Colonic mucosa (tissue), 4 donors: Measurements from ENCODE around the gene L3MBTL4. TPM values are rescaled to one million over a fixed set of nuclear protein-coding genes. Genes with fewer than 3 reads are reported as not detected.

ENCODE experiments used
- DNase-seq: peaks from one replicate; pipeline ENCODE4 v3.0.0-alpha.2; 2020
- H3K27ac ChIP-seq: fragments of 200-600 bp; one replicate; pipeline ENCODE4 v1.8.0; 2021
- H3K27me3 ChIP-seq: fragments of 200-600 bp; one replicate; pipeline ENCODE4 v1.8.0; 2021
- H3K36me3 ChIP-seq: fragments of 200-600 bp; one replicate; pipeline ENCODE4 v1.8.0; 2021
- H3K4me1 ChIP-seq: fragments of 200-600 bp; one replicate; pipeline ENCODE4 v1.8.0; 2021; ENCODE audit warnings: mild to moderate bottlenecking
- H3K4me3 ChIP-seq: fragments of 200-600 bp; one replicate; pipeline ENCODE4 v1.8.0; 2021
- H3K9ac ChIP-seq, 2 donors: one replicate each; pipeline ENCODE4 v1.7.0; 2013; ENCODE audit warnings: control low read depth in 2 of 2, low read depth in 2 of 2, low read length in 2 of 2
- H3K9me3 ChIP-seq: fragments of 200-600 bp; one replicate; pipeline ENCODE4 v1.8.0; 2021
- intact Hi-C: fragments of 100-400 bp; cut with DNase I; formaldehyde crosslinking; loops from one replicate; pipeline ENCODE4 v1.14.1; 2022
- total RNA-seq, 2 donors: library from RNA; stranded (reverse); fragmentation: NEBNext Ultra II Directional in 1 of 2; extraction: Animal tissue kit (Norgen Biotek cat#: 25700) in 1 of 2; gene quantifications; one replicate each; pipeline ENCODE4 v1.2.1, GENCODE V29; 2021
- TF ChIP-seq, protein P1 (sequence below): fragments of 200-600 bp; IDR thresholded peaks from one replicate; pipeline ENCODE4 v1.8.0; 2022; ENCODE audit warnings: antibody characterized with exemption, mild to moderate bottlenecking
- donor health status: healthy.
- donor health status: DM: no; HTN: no; CAD: no.
- donor health status: DM: no; HTN: no; CAD: no.

The L3MBTL4 gene
- total RNA-seq, 2 donors from 2014 or later: 3.5 to 3.8 TPM

DNA sequence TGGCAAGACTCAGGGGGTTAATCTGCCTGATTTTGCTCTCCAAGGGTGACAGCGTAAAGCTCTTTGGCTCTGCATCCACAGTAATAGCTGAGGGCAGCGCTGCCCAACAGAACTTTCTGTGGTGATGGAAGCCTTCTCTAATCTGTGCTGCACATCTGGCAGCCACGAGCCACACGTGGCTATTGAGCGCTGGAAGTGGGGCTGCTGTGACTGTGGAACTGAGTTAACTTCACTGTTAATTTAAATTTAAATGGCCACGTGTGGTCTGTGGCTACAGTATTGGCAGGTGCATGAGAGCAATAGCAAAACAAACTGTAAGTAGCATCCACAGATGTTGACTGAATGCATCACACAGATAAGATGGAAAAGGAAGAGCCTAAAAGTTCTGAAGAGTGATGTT, 472.1 kb downstream of the L3MBTL4 start:
- Histone ChIP-seq H3K4me1 (no peaks in the 10 kb centered on the region), H3K4me3 (no peak overlapping the region), H3K27ac (no peak overlapping the region), H3K27me3 (no peaks in the 10 kb centered on the region), H3K9ac (no peak overlapping the region), H3K9me3 (no peaks in the 10 kb centered on the region), H3K36me3 (no peaks in the 10 kb centered on the region)
- intact Hi-C loops: no loop called here
- TF ChIP-seq, protein P1, sequence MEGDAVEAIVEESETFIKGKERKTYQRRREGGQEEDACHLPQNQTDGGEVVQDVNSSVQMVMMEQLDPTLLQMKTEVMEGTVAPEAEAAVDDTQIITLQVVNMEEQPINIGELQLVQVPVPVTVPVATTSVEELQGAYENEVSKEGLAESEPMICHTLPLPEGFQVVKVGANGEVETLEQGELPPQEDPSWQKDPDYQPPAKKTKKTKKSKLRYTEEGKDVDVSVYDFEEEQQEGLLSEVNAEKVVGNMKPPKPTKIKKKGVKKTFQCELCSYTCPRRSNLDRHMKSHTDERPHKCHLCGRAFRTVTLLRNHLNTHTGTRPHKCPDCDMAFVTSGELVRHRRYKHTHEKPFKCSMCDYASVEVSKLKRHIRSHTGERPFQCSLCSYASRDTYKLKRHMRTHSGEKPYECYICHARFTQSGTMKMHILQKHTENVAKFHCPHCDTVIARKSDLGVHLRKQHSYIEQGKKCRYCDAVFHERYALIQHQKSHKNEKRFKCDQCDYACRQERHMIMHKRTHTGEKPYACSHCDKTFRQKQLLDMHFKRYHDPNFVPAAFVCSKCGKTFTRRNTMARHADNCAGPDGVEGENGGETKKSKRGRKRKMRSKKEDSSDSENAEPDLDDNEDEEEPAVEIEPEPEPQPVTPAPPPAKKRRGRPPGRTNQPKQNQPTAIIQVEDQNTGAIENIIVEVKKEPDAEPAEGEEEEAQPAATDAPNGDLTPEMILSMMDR: no peak
- no peak for DNase-seq

DNA sequence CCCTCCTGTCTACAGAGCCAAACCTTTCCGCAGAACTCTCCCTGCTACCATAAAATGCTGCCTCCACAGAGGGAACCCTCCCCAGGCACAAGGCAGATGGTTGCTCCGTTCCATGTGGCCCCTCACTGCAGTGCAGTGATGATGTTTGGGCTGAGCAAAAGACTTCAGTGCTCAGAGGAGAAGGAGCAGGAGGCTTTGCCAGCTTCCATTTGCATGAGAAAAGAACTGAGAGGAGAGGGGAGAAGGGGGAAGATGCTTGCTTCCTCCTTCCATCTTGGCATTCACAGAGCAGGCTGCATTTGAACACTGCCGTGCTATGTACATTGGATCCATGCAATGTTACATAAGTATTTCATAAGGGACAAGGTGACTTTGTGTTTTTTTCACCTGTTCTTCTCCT, 472.8 kb downstream of the L3MBTL4 start:
- TF ChIP-seq, protein P1: no peak
- no peak overlapping the region for H3K27ac ChIP-seq
- H3K27me3 ChIP-seq: no peaks in the 10 kb centered on the region

DNA sequence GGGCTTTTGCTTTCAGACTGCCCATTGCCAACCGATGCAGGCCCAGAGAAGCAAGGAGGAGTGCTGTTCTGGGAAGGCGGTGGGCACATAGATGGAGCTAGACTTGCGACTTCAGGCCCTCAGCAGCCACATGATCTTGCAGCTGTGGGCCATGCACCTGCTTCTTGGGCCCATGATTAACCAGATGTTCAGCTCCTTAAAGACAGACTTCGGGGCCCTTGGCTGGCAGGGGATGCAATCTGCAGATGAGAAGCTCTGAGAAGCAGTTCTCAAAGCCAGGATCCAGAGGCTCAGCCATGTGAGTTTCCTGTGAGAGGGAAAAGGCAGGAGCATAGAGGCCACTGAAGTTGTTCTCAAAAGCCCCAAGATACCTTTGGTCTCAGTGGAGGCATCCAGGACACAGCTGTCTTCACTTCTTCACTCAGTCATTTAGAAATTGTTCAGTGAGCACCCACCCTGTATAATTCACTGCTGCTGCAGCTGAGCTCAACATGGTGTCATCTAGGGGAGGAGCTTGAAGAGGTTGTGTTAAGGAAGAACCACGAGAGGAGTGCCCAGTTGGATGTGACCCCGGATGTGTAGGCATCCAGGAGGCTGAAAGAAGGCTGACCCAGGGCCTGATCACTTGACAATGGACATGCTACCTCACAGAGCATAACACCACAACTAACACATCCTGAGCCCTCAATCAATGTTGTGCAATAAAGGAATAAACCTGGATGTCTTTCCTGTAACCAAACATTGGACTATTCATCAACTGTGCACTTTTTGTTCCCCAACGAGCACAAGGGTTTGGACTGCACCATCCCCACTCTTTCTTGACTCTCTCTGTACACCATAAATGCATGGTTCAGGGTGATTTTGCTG, 474.7 kb downstream of the L3MBTL4 start:
- TF ChIP-seq, protein P1: no peak
- Histone ChIP-seq H3K9ac (no peak overlapping the region), H3K27ac (no peak overlapping the region), H3K36me3 (no peaks in the 10 kb centered on the region), H3K9me3 (no peaks in the 10 kb centered on the region), H3K4me3 (no peak overlapping the region), H3K27me3 (no peaks in the 10 kb centered on the region), H3K4me1 (no peaks in the 10 kb centered on the region)
- intact Hi-C loops: no loop called here
- DNase-seq: no peak

More for the DNA sequence above, 472.8 kb downstream of the L3MBTL4 start:
- no peaks in the 10 kb centered on the region for H3K4me1 ChIP-seq
- no peak for DNase-seq
- no peak overlapping the region for H3K9ac ChIP-seq
- H3K9me3 ChIP-seq: no peaks in the 10 kb centered on the region
- no peaks in the 10 kb centered on the region for H3K36me3 ChIP-seq
- H3K4me3 ChIP-seq: no peak overlapping the region
- intact Hi-C loops: no loop called here

DNA sequence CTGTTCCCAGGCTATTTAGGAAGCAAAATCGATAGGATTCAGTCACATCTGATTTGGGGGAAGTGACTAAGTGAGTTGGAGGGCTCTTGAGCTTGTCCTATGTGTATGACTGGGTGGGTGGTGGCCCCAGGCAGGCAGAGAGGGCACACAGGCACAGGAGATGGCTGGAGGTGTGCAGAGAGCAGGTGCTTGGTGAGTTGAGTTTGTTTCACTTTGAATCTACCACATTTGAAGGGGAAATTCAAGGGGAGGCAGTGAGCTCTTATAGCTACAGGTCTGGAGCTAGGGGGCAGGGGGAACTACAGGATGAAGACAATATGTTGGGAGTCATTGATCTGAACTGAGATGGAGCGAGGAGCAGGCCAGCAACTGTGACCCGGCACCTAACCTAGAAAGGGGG, 476.9 kb downstream of the L3MBTL4 start:
- Histone ChIP-seq H3K27ac (no peak overlapping the region), H3K36me3 (no peaks in the 10 kb centered on the region), H3K4me3 (no peak overlapping the region), H3K9me3 (no peaks in the 10 kb centered on the region), H3K27me3 (no peaks in the 10 kb centered on the region), H3K4me1 (no peaks in the 10 kb centered on the region), H3K9ac (no peak overlapping the region)
- TF ChIP-seq, protein P1: no peak
- DNase-seq: no peak
- intact Hi-C loops: no loop called here

DNA sequence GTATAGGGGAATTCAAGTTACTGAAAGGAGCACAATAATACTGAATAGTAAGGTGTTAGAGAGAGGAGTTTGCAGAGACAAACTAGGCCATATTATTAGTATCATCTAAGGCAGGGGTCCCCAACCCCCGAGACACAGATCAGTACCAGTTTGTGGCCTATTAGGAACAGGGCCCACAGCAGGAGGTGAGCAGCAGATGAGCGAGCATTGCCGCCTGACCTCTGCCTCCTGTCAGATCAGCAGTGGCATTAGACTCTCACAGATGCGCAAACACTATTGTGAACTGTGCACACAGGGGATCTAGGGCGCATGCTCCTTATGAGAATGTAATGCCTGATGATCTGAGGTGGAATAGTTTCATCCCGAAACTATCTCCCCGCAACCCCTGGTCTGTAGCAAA, 477.6 kb downstream of the L3MBTL4 start:
- H3K36me3 ChIP-seq: no peaks in the 10 kb centered on the region
- no peaks in the 10 kb centered on the region for H3K4me1 ChIP-seq
- H3K9me3 ChIP-seq: no peaks in the 10 kb centered on the region
- no peaks in the 10 kb centered on the region for H3K27me3 ChIP-seq
- TF ChIP-seq, protein P1: no peak
- H3K4me3 ChIP-seq: no peak overlapping the region
- DNase-seq: no peak
- intact Hi-C loops: no loop called here
- H3K27ac ChIP-seq: no peak overlapping the region
- H3K9ac ChIP-seq: no peak overlapping the region
